Lower leg skin (tissue), 4 donors: Measurements from ENCODE around the gene SNAPIN. TPM values are rescaled to one million over a fixed set of nuclear protein-coding genes. Genes with fewer than 3 reads are reported as not detected.

Experiments used
- DNase-seq, 2 donors: peaks; one replicate each; pipeline ENCODE4 v3.0.0-alpha.2; 2019; ENCODE audit warnings: low spot score in 2 of 2
- H3K4me3 ChIP-seq: fragments of 200-600 bp; sonication (generic); 2 replicates; pipeline ENCODE4 v1.5.1; 2017; ENCODE audit warnings: mild to moderate bottlenecking, low read depth; ENCODE audit not compliant: poor library complexity, severe bottlenecking
- POLR2A ChIP-seq, 2 donors: fragments of 450-650 bp; IDR thresholded peaks; one replicate each; pipeline ENCODE4 v1.6.1; 2016 to 2017; ENCODE audit warnings: antibody characterized with exemption in 2 of 2, mild to moderate bottlenecking in 1 of 2, moderate library complexity in 1 of 2
- WGBS, 2 donors: methylation state at CpG; one replicate each; pipeline ENCODE4 v1.1.5; 2018; 5-methylcytosine and 5-hydroxymethylcytosine counted together
- intact Hi-C: fragments of 100-400 bp; cut with DNase I; formaldehyde crosslinking; loops from one replicate; pipeline ENCODE4 v1.15.0; 2023; ENCODE audit warnings: low total_unique reads
- total RNA-seq, 4 donors: library from RNA; depleted of rRNA; stranded (reverse); fragments of >200 nt; gene quantifications; one replicate each; pipeline ENCODE4 v1.1.0, GENCODE V29; 2016
- TF ChIP-seq, protein P1 (sequence below), 3 donors: fragments of 450-650 bp; IDR thresholded peaks; one replicate each; pipeline ENCODE4 v1.5.1; 2016; ENCODE audit warnings: antibody characterized with exemption in 3 of 3, mild to moderate bottlenecking in 3 of 3, moderate library complexity in 2 of 3

Gene SNAPIN
- total RNA-seq, 4 donors from 2014 or later, result 34.8 to 60.4 (median 46.9) TPM

DNA sequence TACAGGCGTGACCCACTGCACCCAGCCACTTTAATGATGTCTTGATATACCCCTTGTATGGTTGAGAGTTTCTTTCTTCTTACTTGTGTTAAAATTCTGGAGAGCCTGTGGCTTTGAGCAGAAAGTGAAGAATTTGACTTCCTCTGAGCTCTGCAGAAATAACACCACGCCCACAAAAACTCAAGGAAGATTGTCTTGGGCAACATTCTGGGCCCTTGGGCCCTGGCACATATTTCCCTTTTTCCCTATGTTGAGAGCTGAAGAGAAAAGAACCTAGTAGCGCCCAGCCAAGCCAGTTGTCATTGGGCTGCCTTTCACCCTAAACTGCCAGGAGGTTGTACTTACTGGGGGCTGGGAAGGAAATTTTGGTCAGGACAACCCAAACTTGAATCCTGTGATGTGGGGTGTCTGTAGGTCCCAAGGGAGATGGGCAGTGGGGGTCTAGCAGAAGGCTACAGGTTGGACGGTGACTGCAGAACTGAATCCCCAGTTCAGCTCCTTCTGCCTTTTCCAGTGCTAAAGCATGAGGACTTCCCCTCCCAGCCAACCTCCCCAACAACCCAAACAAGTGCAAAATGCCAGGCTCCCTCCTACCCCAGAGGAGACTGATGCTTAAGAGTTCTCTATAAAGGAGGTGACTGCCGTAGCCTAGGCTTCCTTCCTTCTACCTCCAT lies 11.7 kb upstream of the SNAPIN start:
- TF ChIP-seq, protein P1, sequence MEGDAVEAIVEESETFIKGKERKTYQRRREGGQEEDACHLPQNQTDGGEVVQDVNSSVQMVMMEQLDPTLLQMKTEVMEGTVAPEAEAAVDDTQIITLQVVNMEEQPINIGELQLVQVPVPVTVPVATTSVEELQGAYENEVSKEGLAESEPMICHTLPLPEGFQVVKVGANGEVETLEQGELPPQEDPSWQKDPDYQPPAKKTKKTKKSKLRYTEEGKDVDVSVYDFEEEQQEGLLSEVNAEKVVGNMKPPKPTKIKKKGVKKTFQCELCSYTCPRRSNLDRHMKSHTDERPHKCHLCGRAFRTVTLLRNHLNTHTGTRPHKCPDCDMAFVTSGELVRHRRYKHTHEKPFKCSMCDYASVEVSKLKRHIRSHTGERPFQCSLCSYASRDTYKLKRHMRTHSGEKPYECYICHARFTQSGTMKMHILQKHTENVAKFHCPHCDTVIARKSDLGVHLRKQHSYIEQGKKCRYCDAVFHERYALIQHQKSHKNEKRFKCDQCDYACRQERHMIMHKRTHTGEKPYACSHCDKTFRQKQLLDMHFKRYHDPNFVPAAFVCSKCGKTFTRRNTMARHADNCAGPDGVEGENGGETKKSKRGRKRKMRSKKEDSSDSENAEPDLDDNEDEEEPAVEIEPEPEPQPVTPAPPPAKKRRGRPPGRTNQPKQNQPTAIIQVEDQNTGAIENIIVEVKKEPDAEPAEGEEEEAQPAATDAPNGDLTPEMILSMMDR (IDR thresholded peaks at IDR 0.05), result no peak
- no peak for TF ChIP-seq POLR2A (IDR thresholded peaks at IDR 0.05)
- intact Hi-C loops, result no loop called here
- 67 to 74% methylated on average over 5 of the region's 5 CpGs for WGBS, 2 donors
- H3K4me3 ChIP-seq, result no peak overlapping the region
- DNase-seq, result no peak

DNA sequence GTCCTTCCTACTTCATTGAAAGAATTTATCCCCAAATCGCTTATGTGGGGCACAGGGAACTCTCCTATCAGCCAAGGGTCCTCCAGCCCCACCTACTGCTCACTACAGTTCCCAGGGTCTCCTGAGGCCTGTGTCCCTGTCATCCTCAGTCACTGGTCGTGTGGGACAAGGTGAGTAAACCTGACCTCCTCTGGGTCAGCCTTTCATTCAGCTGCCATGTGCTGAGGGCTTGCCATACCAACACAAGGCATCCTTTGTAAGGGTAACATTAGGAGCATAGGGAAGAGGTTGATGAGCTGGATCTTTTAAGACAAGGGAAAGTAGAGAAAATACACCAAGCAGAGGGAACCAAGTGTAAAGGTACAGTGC lies 11.2 kb upstream of the SNAPIN start:
- no peak for DNase-seq
- WGBS, 2 donors, result 43 to 69% methylated on average over 2 of the region's 2 CpGs
- intact Hi-C loops, result no loop called here
- TF ChIP-seq, protein P1 (IDR thresholded peaks at IDR 0.05), result no peak
- no peak for TF ChIP-seq POLR2A (IDR thresholded peaks at IDR 0.05)
- H3K4me3 ChIP-seq, result no peak overlapping the region

DNA sequence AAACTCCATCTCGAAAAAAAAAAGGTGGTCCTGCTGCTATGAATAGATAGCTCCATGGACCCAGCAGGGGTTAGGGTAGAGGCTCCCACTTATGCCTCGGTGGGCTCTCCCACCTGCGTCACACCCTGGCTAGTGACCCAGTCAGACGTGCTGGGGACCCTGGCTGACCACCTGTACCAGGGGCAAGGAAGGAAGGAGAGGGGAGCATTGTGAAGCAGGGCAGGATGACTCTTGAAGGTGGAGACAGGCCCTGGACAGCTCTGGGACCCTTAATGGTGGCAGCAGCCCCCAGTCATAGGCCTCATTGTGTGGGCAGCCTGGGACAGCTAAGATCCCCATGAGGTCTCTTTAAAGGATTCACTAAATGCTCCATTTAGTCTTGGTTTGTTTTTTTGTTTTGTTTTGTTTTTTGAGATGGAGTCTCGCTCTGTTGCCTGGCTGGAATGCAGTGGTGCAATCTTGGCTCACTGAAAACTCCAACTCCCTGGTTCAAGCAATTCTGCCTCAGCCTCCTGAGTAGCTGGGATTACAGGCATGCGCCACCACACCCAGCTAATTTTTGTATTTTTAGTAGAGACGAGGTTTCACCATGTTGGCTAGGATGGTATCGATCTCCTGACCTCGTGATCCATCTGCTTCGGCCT lies 10.4 kb upstream of the SNAPIN start:
- WGBS, 2 donors, result 75 to 77% methylated on average over 10 of the region's 10 CpGs
- intact Hi-C loops, result no loop called here
- DNase-seq, result no peak
- no peak for TF ChIP-seq POLR2A (IDR thresholded peaks at IDR 0.05)
- TF ChIP-seq, protein P1 (IDR thresholded peaks at IDR 0.05), result no peak
- H3K4me3 ChIP-seq, result no peak overlapping the region

DNA sequence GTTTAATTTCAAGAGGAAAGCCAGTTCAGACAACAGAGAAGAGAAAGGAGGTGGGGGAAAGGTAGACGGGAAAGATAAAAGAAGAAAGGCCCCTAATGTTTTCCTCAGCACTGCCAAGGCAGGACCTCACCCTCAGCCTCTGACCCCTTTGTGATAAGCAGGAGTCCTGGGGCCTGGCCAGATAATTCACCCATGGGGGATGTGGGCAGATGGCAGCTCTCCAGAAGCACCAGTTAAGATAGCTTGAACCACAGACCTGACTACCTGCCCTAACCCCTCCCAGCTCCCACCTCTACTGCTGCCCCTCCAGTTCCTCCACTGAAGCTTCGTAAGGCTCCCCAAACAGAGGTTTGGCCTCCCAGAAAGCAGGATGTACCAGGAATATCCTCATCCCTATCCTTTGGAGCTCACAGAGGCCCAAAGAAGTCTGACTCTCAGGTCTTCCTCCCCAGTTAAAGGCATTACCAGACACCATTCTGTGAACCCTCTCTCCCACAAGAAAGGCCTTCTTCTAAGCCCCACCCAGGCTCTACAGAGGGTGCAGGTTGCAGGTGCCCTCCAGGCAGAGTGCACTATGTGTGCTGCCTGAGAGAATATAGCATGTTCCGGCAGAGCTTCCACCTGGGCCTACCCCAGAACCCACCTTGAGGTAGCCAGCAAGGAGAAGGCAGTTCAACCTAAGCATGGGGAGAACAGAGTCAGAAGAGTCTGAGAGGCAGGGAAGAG lies 9.2 kb upstream of the SNAPIN start:
- DNase-seq, result no peak
- WGBS, 2 donors, result 46% methylated on average over 3 of the region's 3 CpGs
- TF ChIP-seq POLR2A (IDR thresholded peaks at IDR 0.05), result no peak
- TF ChIP-seq, protein P1 (IDR thresholded peaks at IDR 0.05), result no peak
- H3K4me3 ChIP-seq, result no peak overlapping the region
- intact Hi-C loops, result no loop called here

DNA sequence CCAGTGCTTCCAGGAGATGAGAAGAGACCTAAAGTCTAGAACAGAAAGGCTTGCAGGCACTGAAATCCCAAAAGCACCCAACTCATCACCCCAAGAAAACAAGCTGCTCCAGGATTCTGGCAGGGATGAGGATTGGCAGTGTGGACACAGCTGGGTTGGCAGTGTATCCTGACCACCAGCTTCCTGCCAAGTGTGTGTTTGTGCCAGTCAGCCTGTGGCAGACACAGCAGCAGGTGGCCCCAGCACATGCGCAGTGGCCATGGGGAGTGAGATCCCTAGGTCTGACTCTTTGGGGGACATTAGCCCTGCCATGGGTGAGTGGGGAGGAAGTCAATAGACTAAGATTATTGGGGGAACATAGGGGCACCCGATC lies 8.7 kb upstream of the SNAPIN start:
- intact Hi-C loops, result no loop called here
- WGBS, 2 donors, result 85 to 86% methylated on average over 2 of the region's 2 CpGs
- TF ChIP-seq, protein P1 (IDR thresholded peaks at IDR 0.05), result no peak
- DNase-seq, result no peak
- no peak overlapping the region for H3K4me3 ChIP-seq
